Coronary artery (tissue), 2 donors: ENCODE results near the gene CCS.
"Not testable (repeated sequence)": the region's sequence is repeated elsewhere in the genome, so short reads cannot be mapped to it uniquely, and the experiment has no call there.

Source experiments
- DNase-seq: peaks from one replicate; pipeline ENCODE4 v3.0.0-alpha.2; 2017; ENCODE audit warnings: low spot score
- H3K27ac ChIP-seq, 2 donors: fragments of 200-600 bp; sonication (generic); one replicate each; pipeline ENCODE4 v1.5.1; 2016 to 2019
- H3K4me3 ChIP-seq: fragments of 200-600 bp; sonication (generic); 2 replicates; pipeline ENCODE4 v1.5.1; 2016; ENCODE audit warnings: mild to moderate bottlenecking, moderate library complexity
- TF ChIP-seq, protein P1 (sequence below): fragments of 200-600 bp; sonication (generic); IDR thresholded peaks from one replicate; pipeline ENCODE4 v1.5.1; 2019; ENCODE audit warnings: antibody characterized with exemption

Gene CCS

DNA sequence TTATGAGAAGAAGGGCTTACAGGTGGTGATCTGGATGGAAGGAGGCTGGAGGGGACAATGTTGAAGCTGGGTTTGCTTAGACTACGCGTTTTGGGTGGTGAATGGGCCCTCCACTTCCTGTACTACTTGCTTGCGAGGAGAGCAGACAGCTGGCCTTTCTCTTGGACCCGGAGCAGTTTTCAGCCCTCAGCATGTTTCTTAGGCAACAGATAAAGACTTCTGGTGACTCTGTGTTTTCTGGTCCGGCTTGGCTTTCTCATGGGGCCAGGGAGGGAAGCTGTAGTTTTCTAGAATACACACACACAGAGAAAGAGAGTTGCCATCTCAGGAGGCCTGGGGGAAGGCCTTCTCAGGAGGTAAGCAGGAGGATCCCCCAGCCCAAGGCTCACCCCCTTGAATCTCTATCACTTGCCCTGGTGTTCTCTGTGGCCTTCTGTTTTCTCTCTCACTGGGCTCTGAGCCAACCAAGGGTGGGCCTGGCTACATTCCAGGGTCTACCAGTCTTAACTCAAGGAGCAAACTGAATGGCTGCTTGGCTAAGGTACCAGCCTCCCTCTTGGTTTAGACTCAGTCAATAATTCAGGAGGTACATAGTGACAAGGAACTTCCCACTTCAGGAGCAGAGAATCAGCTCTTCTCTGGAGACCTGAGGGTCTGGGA is 2.4 kb downstream of the CCS start:
- Histone ChIP-seq H3K4me3 (peak overlapping the region; percentile 5), H3K27ac (peak overlapping the region; percentile 57 to 80)
- no peak for DNase-seq
- TF ChIP-seq, protein P1, sequence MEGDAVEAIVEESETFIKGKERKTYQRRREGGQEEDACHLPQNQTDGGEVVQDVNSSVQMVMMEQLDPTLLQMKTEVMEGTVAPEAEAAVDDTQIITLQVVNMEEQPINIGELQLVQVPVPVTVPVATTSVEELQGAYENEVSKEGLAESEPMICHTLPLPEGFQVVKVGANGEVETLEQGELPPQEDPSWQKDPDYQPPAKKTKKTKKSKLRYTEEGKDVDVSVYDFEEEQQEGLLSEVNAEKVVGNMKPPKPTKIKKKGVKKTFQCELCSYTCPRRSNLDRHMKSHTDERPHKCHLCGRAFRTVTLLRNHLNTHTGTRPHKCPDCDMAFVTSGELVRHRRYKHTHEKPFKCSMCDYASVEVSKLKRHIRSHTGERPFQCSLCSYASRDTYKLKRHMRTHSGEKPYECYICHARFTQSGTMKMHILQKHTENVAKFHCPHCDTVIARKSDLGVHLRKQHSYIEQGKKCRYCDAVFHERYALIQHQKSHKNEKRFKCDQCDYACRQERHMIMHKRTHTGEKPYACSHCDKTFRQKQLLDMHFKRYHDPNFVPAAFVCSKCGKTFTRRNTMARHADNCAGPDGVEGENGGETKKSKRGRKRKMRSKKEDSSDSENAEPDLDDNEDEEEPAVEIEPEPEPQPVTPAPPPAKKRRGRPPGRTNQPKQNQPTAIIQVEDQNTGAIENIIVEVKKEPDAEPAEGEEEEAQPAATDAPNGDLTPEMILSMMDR, result no peak

DNA sequence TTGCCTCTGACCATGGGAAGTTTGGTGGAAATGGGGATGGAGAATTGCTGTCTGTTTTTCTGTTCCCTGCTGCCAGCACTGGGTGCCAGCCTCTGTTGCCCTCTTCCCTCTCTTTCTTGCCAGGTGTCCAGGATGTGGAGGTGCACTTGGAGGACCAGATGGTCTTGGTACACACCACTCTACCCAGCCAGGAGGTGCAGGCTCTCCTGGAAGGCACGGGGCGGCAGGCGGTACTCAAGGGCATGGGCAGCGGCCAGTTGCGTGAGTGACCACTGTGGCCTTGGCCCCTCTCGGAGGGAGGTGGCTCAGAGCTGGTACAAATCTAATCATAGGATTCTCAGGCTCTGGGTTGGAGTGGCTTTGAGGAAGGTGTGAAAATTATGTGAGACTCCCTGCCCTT is 6.0 kb downstream of the CCS start:
- TF ChIP-seq, protein P1, result no peak
- DNase-seq, result no peak
- Histone ChIP-seq H3K4me3 (no peak overlapping the region), H3K27ac (no peak overlapping the region)

DNA sequence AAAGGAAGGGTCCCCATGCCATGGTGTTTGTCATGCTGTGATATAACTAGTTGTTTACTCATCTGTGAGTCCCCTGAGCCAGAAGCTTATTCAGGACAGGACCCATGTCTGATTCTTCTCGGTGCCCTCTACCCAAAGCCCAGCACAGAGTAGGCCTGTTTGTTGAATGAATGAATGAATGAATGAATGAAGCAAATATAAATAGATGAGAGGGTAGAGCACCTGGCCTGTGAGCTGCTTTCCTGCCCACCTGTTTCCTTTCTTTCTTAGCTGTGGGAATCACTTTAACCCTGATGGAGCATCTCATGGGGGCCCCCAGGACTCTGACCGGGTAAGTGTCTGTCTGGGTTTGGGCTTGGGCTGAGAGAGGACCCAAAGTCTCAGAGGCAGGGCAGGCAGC is 7.2 kb downstream of the CCS start:
- DNase-seq, result no peak
- Histone ChIP-seq H3K4me3 (no peak overlapping the region), H3K27ac (peak overlapping the region in 1 of 2 donors; percentile 49)
- TF ChIP-seq, protein P1, result no peak

DNA sequence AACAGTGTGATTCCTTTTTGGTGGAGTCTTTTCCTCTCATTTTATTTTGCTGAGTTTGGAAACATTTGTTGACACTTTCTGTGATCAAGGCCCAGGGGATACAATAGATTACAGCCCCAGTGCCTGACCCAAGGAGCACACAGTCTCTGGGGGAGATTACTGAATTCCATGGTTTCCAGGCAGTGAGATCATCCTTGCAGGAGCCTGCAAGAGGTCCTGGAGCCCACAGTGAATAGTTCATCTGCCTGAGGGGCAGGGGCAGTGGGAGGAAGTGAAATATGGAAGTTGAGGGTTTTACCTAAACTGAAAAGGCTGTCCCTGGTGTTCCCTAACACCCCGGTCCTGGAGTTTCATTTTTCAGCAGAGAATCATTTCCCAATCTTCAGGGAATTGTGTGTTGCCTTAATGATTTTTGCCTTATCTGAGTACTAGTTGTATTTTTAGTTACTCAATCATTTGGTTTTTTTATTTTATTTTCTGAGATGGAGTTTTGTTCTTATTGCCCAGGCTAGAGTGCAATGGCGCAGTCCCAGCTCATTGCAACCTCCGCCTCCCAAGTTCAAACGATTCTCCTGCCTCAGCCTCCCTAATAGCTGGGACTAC is 7.7 kb downstream of the CCS start:
- Histone ChIP-seq H3K27ac (peak overlapping the region in 1 of 2 donors; percentile 49), H3K4me3 (no peak overlapping the region)
- no peak for DNase-seq
- TF ChIP-seq, protein P1, result no peak

DNA sequence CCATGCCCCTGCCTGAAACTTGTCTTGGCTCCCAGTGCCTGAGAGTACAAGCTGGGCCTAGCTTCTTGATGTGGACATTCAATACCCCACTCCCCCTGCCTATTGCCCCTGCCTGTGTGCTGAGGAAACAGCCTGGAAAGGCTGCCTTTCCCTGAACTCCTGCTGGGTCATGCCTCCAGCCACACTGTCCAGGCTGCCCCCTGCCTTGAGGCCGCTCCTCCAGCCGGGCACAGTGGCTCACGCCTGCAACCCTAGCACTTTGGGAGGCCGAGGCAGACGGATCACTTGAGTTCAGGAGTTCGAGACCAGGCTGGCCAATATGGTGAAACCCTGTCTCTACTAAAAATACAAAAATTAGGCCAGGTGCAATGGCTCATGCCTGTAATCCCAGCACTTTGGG is 10.1 kb downstream of the CCS start:
- DNase-seq, result no peak
- no peak overlapping the region for H3K4me3 ChIP-seq
- TF ChIP-seq, protein P1, result no peak
- peak overlapping the region; percentile 4 to 69 for H3K27ac ChIP-seq

DNA sequence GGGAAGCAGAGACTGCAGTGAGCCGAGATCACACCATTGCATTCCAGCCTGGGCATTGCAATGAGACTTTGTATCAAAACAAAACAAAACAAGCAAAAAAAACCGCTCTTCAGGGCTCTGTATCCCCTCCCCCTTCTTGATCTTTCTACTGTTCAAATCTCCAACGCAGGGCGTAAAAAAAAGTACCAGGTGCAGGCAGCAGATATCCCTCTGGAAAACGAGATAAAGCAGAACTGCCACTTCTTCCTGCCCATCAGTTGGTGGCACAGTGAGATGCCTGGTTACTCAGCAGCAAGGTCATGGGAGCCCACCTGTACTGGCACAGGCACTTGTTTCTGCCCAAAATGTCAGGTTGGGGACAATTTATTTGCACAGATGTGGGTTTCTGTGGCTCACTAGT is 11.2 kb downstream of the CCS start:
- TF ChIP-seq, protein P1, result no peak
- no peak overlapping the region for H3K4me3 ChIP-seq
- DNase-seq, result no peak
- no peak overlapping the region for H3K27ac ChIP-seq

DNA sequence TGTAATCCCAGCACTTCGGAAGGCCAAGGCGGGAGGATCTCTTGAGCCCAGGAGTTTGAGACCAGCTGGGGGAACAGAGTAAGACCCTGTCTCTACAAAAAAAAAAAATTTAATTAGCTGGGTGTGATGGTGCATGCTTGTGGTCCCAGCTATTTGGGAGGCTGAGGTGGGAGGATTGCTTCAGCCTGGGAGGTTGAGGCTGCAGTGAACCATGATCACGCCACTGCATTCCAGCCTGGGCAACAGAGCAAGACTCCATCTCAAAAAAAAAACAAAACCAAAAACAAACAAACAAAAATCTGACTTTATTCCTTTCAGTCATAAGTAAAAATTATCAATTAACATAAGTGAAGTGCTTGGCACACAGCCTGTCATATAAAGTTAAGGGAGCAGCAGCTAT is 13.6 kb downstream of the CCS start:
- DNase-seq, H3K4me3 ChIP-seq: not testable (repeated sequence)
- H3K27ac ChIP-seq, result peak overlapping the region; percentile 63 to 87
